Measurements from ENCODE around the gene MTCP1.

DNA sequence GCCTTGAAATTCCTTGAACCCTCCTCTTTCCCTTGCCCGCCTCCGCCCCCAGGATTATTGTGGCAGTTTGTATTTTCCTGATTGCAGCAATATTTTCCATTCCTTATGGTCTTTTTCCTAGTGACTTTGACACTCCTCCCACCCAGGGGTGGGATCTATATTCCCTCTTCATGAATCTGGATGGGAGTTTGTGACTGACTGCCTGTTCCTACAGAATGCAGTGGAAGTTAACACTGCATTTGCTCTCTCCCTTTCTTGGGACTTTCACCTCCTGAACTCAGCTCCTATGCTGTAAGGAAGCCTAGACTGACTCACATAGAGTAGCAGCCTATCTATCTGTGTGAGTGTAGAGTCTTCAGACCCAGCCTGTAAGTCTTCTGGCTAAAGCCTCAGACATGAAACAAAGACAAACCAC is 42.1 kb downstream of the MTCP1 start:
- TF ChIP-seq, protein P1, sequence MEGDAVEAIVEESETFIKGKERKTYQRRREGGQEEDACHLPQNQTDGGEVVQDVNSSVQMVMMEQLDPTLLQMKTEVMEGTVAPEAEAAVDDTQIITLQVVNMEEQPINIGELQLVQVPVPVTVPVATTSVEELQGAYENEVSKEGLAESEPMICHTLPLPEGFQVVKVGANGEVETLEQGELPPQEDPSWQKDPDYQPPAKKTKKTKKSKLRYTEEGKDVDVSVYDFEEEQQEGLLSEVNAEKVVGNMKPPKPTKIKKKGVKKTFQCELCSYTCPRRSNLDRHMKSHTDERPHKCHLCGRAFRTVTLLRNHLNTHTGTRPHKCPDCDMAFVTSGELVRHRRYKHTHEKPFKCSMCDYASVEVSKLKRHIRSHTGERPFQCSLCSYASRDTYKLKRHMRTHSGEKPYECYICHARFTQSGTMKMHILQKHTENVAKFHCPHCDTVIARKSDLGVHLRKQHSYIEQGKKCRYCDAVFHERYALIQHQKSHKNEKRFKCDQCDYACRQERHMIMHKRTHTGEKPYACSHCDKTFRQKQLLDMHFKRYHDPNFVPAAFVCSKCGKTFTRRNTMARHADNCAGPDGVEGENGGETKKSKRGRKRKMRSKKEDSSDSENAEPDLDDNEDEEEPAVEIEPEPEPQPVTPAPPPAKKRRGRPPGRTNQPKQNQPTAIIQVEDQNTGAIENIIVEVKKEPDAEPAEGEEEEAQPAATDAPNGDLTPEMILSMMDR (conservative IDR thresholded peaks at IDR 0.05; ENCODE audit: low read depth, low read length) = no peak
- TF ChIP-seq EZH2 (IDR thresholded peaks at IDR 0.05; ENCODE audit: low read length, unreplicated experiment) (no peak), EZH2phosphoT487 (IDR thresholded peaks at IDR 0.05; ENCODE audit: borderline replicate concordance, low read length) (no peak)

Data from PC-3 (cell line).